Small intestine (tissue), 7 donors: ENCODE measurements around the gene USP54. TPM values are rescaled to one million over a fixed set of nuclear protein-coding genes. Genes with fewer than 3 reads are reported as not detected.
"Not testable (repeated sequence)": the region's sequence is repeated elsewhere in the genome, so short reads cannot be mapped to it uniquely, and the experiment has no call there.

Experiments
- DNase-seq, 2 donors: peaks; one replicate each; pipeline versions ENCODE4 v3.0.0 to v3.0.0-alpha.2; 2013
- FAIRE-seq: peaks from 2 replicates; lab custom pipeline; 2012; peaks lifted over from hg19 to GRCh38; lab: Jason Lieb, UNC
- H3K27ac ChIP-seq, 3 donors: one replicate each; pipeline ENCODE4 v1.5.1; 2013; ENCODE audit warnings: low read length in 2 of 3, mild to moderate bottlenecking in 2 of 3, control low read depth in 1 of 3, inconsistent platforms in 1 of 3, low read depth in 1 of 3, moderate library complexity in 1 of 3
- H3K27me3 ChIP-seq, 3 donors: one replicate each; pipeline ENCODE4 v1.6.1; 2013; ENCODE audit warnings: low read length in 3 of 3, inconsistent platforms in 1 of 3; ENCODE audit not compliant: control insufficient read depth in 3 of 3, insufficient read depth in 3 of 3
- H3K36me3 ChIP-seq, 3 donors: one replicate each; pipeline ENCODE4 v1.6.1; 2013; ENCODE audit warnings: low read length in 3 of 3, inconsistent platforms in 1 of 3, low read depth in 1 of 3, mild to moderate bottlenecking in 1 of 3, moderate library complexity in 1 of 3; ENCODE audit not compliant: control insufficient read depth in 3 of 3, insufficient read depth in 2 of 3
- H3K4me1 ChIP-seq, 3 donors: one replicate each; pipeline ENCODE4 v1.6.1; 2013; ENCODE audit warnings: low read length in 2 of 3, inconsistent platforms in 1 of 3, low read depth in 1 of 3, mild to moderate bottlenecking in 1 of 3, moderate library complexity in 1 of 3; ENCODE audit not compliant: control insufficient read depth in 3 of 3, insufficient read depth in 2 of 3
- H3K4me3 ChIP-seq, 3 donors: one replicate each; pipeline ENCODE4 v1.5.1; 2013; ENCODE audit warnings: low read length in 3 of 3, control low read depth in 1 of 3, inconsistent platforms in 1 of 3, low read depth in 1 of 3, mild to moderate bottlenecking in 1 of 3, moderate library complexity in 1 of 3
- H3K9me3 ChIP-seq, 2 donors: one replicate each; pipeline ENCODE4 v1.6.1; 2013; ENCODE audit warnings: low read depth in 1 of 2, low read length in 1 of 2; ENCODE audit not compliant: control insufficient read depth in 2 of 2, insufficient read depth in 1 of 2
- WGBS, 3 donors: extraction: QIAGEN DNeasy Blood & Tissue Kit; methylation state at CpG; one replicate each; pipeline ENCODE4 v1.1.7; 2013; 5-methylcytosine and 5-hydroxymethylcytosine counted together
- polyA plus RNA-seq, 4 donors: library from polyadenylated mRNA; stranded (reverse) in 3 of 4; unstranded in 1 of 4; fragments of 200-250 nt in 3 of 4; fragments of 120-200 nt in 1 of 4; gene quantifications; one replicate each; pipeline versions ENCODE4 v1.2.1 to v1.2.3, GENCODE V29; 2013
- donor health status: healthy with polysubstance abuse.
- donor health status: control.
- donor health status: control.
- donor health status: Bipolar disorder and iron deficiency.
- donor health status: healthy.

Gene USP54
- polyA plus RNA-seq, 4 donors, result 2.4 to 44.8 (median 9.3) TPM

DNA sequence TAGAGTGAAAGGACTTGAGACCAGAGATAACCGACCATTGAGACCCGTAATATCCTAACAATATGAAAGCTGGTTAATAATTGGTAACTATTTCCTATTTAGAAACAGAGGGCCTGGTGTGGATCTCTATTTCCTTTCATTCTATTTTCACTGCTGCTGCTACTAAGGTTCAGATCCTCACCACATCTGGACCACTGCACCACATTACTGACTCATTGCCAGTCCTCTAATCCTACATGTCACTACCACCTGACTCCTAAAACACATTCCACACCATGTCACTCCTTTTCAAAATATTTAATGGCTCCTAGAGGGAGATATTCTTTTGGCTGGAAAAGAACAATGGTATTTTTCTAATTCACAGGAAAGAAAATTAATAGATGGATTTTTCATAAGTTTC is 6.4 kb downstream of the USP54 start:
- peaks cover 0 to 4% of the 10 kb centered on the region in 2 donors for H3K9me3 ChIP-seq
- 72 to 87% (median 84%) methylated on average over 2 of the region's 2 CpGs for WGBS, 3 donors
- H3K4me1 ChIP-seq, result peaks cover 0 to 38% (median 4%) of the 10 kb centered on the region in 3 donors
- DNase-seq (no peak), FAIRE-seq (no peak)
- H3K4me3 ChIP-seq, result no peak overlapping the region
- H3K27ac ChIP-seq, result peak overlapping the region in 1 of 3 donors; percentile 26
- peaks cover 0 to 5% (median 0%) of the 10 kb centered on the region in 3 donors for H3K36me3 ChIP-seq
- no peaks in the 10 kb centered on the region for H3K27me3 ChIP-seq

DNA sequence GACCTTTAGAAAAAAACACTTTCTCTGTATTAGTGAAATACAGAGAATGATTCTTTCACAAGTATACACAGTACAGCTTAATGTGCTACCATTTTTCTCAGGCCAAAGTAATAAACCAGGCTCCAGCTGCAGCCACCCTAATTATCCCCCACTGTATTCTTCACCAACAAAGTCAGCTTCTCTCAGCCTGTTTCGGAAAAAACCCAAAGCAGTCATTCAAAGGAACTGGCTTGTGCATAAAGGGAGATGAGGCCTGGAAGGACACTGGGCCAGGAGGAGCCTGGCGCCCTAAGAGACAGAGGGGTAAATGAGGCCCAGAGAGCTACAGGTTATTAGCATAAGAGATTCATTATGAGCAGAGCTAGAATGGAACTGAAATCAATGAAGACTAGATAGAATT is 9.2 kb downstream of the USP54 start:
- 88 to 92% (median 91%) methylated on average over 2 of the region's 2 CpGs for WGBS, 3 donors
- H3K27ac ChIP-seq, result no peak overlapping the region
- DNase-seq (no peak), FAIRE-seq (no peak)
- peaks cover 0 to 4% of the 10 kb centered on the region in 2 donors for H3K9me3 ChIP-seq
- H3K27me3 ChIP-seq, result no peaks in the 10 kb centered on the region
- no peak overlapping the region for H3K4me3 ChIP-seq
- H3K36me3 ChIP-seq, result peaks cover 0 to 8% (median 0%) of the 10 kb centered on the region in 3 donors
- H3K4me1 ChIP-seq, result peaks cover 0 to 30% (median 0%) of the 10 kb centered on the region in 3 donors

- H3K27me3 ChIP-seq, FAIRE-seq, H3K4me3 ChIP-seq, H3K9me3 ChIP-seq, DNase-seq, H3K27ac ChIP-seq: not testable (repeated sequence)
- 90 to 95% (median 92%) methylated on average over 6 of the region's 6 CpGs for WGBS, 3 donors
- peaks cover 0 to 13% (median 0%) of the 10 kb centered on the region in 3 donors for H3K36me3 ChIP-seq
- H3K4me1 ChIP-seq, result peaks cover 0 to 34% (median 4%) of the 10 kb centered on the region in 3 donors
These were observed 12.2 kb downstream of the USP54 start for GRCh38 chr10:73578927-73579326.

- peaks cover 0 to 40% (median 4%) of the 10 kb centered on the region in 3 donors for H3K4me1 ChIP-seq
- H3K27me3 ChIP-seq, result no peaks in the 10 kb centered on the region
- peaks cover 0 to 19% (median 0%) of the 10 kb centered on the region in 3 donors for H3K36me3 ChIP-seq
- peak overlapping the region in 1 of 3 donors; percentile 41 for H3K27ac ChIP-seq
- 18 to 57% (median 28%) methylated on average over 1 of the region's 1 CpG for WGBS, 3 donors
- no peak for FAIRE-seq
- H3K4me3 ChIP-seq, result no peak overlapping the region
- peak; percentile 50 to 66 for DNase-seq
- H3K9me3 ChIP-seq, result no peaks in the 10 kb centered on the region
These were observed 13.4 kb downstream of the USP54 start for GRCh38 chr10:73577788-73578187.

- H3K27me3 ChIP-seq, result no peaks in the 10 kb centered on the region
- H3K27ac ChIP-seq, result peak overlapping the region in 1 of 3 donors; percentile 68
- H3K4me1 ChIP-seq, result peaks cover 0 to 40% (median 4%) of the 10 kb centered on the region in 3 donors
- DNase-seq (no peak), FAIRE-seq (no peak)
- H3K36me3 ChIP-seq, result peaks cover 0 to 17% (median 0%) of the 10 kb centered on the region in 3 donors
- H3K9me3 ChIP-seq, result no peaks in the 10 kb centered on the region
- no peak overlapping the region for H3K4me3 ChIP-seq
- WGBS, 3 donors, result 73 to 87% (median 78%) methylated on average over 3 of the region's 3 CpGs
These were observed 14.1 kb downstream of the USP54 start for GRCh38 chr10:73576890-73577591.

DNA sequence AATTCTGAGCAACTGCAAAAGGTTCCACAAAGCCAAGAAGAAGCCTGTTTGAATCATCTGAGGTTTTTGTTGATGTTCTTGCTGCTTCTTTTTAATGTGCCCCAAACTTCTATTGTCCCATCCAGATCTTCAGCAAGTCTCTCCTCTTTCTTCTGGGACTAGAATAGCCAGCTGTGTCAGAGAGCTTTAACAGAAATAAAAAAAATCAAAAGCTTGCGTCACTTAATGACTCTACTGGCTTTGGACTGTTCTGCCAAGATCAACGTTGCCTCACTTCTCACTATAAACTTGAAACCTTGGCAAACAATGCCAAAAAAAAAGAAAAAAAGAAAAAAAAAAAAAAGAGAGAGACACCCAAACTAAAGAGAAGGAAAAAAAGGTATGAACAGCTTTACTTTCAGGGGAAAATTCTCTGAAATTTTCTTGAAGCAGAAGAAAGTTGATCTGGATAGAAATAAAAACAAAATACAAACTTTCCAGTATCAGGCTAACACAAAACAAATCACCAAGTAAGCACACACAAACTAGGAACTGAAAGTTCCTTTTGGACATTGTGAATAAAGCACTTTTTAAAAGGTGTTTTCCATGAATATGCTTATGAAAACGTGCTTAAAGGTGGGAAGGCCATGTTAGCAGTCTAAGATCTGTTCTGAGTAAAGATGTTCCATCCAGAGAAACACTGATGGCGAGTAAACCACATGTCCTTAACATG is 14.8 kb downstream of the USP54 start:
- FAIRE-seq, result no peak
- WGBS, 3 donors, result 33 to 37% (median 34%) methylated on average over 4 of the region's 4 CpGs
- peaks cover 0 to 17% (median 0%) of the 10 kb centered on the region in 3 donors for H3K36me3 ChIP-seq
- peak; percentile 58 to 72 for DNase-seq
- H3K27me3 ChIP-seq, result no peaks in the 10 kb centered on the region
- no peak overlapping the region for H3K4me3 ChIP-seq
- H3K27ac ChIP-seq, result peak overlapping the region in 2 of 3 donors; percentile 15 to 68
- no peaks in the 10 kb centered on the region for H3K9me3 ChIP-seq
- peaks cover 0 to 36% (median 4%) of the 10 kb centered on the region in 3 donors for H3K4me1 ChIP-seq

- H3K27ac ChIP-seq, H3K4me3 ChIP-seq, H3K4me1 ChIP-seq, DNase-seq, H3K9me3 ChIP-seq, H3K27me3 ChIP-seq, FAIRE-seq: not testable (repeated sequence)
- WGBS, 3 donors, result 82 to 90% (median 89%) methylated on average over 7 of the region's 7 CpGs
- H3K36me3 ChIP-seq, result peaks cover 0 to 20% (median 0%) of the 10 kb centered on the region in 3 donors
These were observed 24.1 kb downstream of the USP54 start for GRCh38 chr10:73567025-73567424.

GRCh38 chr10:73561192-73561591 is 29.9 kb downstream of the USP54 start:
- DNase-seq (no peak), FAIRE-seq (no peak)
- Histone ChIP-seq H3K9me3 (no peaks in the 10 kb centered on the region), H3K36me3 (peaks cover 0 to 14% (median 0%) of the 10 kb centered on the region in 3 donors), H3K27me3 (no peaks in the 10 kb centered on the region), H3K27ac (no peak overlapping the region), H3K4me1 (no peaks in the 10 kb centered on the region), H3K4me3 (no peak overlapping the region)
- WGBS, 3 donors, result 96 to 100% (median 98%) methylated on average over 1 of the region's 1 CpG
